Measurements from ENCODE around the gene FRYL.

DNA sequence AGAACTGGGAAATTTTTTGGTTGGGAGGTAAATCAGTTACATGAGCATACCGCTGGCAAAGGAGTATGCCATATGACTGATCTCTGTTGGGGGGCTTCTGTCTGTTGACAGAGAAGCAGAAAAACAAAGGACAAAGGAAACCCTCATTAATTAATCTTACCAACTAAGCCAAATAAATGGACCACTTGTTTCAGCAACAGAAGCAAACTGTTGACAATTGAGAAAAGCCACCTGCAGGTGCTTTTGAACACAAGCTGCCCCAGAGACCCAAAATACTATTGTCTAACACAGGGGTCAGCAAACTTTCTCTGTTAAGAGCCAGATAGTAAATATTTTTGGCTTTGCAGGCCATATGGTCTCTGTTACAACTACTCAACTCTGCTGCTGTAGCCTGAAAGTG is 7.0 kb upstream of the FRYL start:
- TF ChIP-seq, protein P1, sequence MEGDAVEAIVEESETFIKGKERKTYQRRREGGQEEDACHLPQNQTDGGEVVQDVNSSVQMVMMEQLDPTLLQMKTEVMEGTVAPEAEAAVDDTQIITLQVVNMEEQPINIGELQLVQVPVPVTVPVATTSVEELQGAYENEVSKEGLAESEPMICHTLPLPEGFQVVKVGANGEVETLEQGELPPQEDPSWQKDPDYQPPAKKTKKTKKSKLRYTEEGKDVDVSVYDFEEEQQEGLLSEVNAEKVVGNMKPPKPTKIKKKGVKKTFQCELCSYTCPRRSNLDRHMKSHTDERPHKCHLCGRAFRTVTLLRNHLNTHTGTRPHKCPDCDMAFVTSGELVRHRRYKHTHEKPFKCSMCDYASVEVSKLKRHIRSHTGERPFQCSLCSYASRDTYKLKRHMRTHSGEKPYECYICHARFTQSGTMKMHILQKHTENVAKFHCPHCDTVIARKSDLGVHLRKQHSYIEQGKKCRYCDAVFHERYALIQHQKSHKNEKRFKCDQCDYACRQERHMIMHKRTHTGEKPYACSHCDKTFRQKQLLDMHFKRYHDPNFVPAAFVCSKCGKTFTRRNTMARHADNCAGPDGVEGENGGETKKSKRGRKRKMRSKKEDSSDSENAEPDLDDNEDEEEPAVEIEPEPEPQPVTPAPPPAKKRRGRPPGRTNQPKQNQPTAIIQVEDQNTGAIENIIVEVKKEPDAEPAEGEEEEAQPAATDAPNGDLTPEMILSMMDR (conservative IDR thresholded peaks at IDR 0.05; ENCODE audit: low read depth, low read length) = no peak
- TF ChIP-seq EZH2 (IDR thresholded peaks at IDR 0.05; ENCODE audit: borderline replicate concordance, low read depth, low read length, poor library complexity, severe bottlenecking) = no peak

Measured in A673 (cell line).